ENCODE results near the gene SSPN. TPM values are rescaled to one million over a fixed set of nuclear protein-coding genes. Genes with fewer than 3 reads are reported as not detected.
"Not testable (repeated sequence)": the region's sequence is repeated elsewhere in the genome, so short reads cannot be mapped to it uniquely, and the experiment has no call there.

Gene SSPN
- total RNA-seq, 2 experiments from 2014 or later, result not detected

- POLR2A ChIA-PET, result no interaction called here
- intact Hi-C loops (cut with DNase I, micrococcal nuclease), result no loop called here
- H3K4me3 Mint-ChIP-seq, result no peak overlapping the region
- no peaks in the 10 kb centered on the region for H3K9me3 Mint-ChIP-seq (ENCODE audit: low read depth)
- no peaks in the 10 kb centered on the region for H3K4me1 Mint-ChIP-seq
- no peaks in the 10 kb centered on the region for H3K36me3 Mint-ChIP-seq (ENCODE audit: low read depth)
- CTCF ChIA-PET, result interaction anchor here (0.9 kb wide), 1 partner anchor 150 kb away, joined by 3 read pairs; no protein-coding TSS in a partner anchor
- no peak for ATAC-seq
- H3K27ac Mint-ChIP-seq, result no peak overlapping the region
- H3K27me3 Mint-ChIP-seq, result peaks cover 14% of the 10 kb centered on the region
- DNase-seq, result no peak
These were observed 38.3 kb downstream of the SSPN start for GRCh38 chr12:26233631-26234030.

DNA sequence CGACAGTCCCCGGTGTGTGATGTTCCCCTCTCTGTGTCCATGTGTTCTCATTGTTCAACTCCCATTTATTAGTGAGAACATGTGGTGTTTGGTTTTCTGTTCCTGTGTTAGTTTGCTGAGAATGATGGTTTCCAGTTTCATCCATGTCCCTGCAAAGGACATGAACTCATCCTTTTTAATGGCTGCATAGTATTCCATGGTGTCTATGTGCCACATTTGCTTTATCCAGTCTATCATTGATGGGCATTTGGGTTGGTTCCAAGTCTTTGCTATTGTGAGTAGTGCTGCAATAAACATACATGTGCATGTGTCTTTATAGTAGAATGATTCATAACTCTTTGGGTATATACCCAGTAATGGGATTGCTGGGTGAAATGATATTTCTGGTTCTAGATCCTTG lies 40.1 kb downstream of the SSPN start:
- H3K4me1 Mint-ChIP-seq, POLR2A ChIA-PET, CTCF ChIA-PET: not testable (repeated sequence)

GRCh38 chr12:26238341-26239121 lies 43.2 kb downstream of the SSPN start:
- H3K27ac Mint-ChIP-seq, result no peak overlapping the region
- DNase-seq, result no peak
- H3K9me3 Mint-ChIP-seq (ENCODE audit: low read depth), result no peaks in the 10 kb centered on the region
- ChIA-PET CTCF (no interaction called here), POLR2A (no interaction called here)
- no peak overlapping the region for H3K4me3 Mint-ChIP-seq
- ATAC-seq, result no peak
- no peaks in the 10 kb centered on the region for H3K36me3 Mint-ChIP-seq (ENCODE audit: low read depth)
- no peaks in the 10 kb centered on the region for H3K4me1 Mint-ChIP-seq
- H3K27me3 Mint-ChIP-seq, result peaks cover 14% of the 10 kb centered on the region
- intact Hi-C loops (cut with DNase I, micrococcal nuclease), result no loop called here

More for the DNA sequence above, 40.1 kb downstream of the SSPN start:
- DNase-seq; H3K36me3 Mint-ChIP-seq (ENCODE audit: low read depth); H3K4me3 Mint-ChIP-seq; intact Hi-C loops (cut with DNase I, micrococcal nuclease); H3K27ac Mint-ChIP-seq; ATAC-seq; H3K9me3 Mint-ChIP-seq (ENCODE audit: low read depth): not testable (repeated sequence)
- H3K27me3 Mint-ChIP-seq, result peaks cover 17% of the 10 kb centered on the region

DNA sequence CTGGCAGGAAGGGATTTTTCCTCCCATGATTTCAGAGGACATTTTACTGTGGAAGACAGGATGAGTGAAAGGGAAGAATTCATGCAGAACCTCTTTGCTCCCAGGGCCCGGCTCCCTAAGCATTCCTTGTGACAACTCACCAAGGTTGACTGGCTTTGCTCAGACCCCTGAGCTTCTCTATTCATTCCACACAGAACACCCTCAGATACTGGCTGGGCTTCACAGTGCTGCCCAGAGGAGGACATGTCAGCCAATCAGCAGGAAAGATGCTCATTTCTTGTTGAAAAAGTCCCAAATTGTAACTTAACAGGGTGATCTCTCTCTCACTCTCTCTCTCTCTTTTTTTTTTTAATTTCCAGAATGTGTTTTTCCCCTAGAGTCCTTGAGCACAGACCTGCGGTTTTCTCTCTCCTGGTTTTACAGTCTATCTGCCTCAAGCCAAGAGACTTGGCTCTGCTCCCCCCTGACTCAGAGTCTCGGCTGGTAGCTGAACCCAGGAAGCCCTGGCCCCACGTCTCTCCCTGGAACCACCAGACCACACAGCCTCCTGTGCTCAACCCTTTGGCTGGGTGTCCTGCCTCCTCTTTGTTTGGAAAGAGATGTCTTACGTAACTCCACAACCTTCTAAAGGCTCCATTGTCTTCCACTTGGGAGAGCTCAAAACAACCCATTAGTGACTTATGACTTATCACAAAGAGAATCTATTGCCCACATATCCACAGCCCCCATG lies 43.9 kb downstream of the SSPN start:
- CTCF ChIA-PET, result interaction anchor here (0.6 to 0.7 kb wide), 2 partner anchors 7 to 10 kb away, joined by 3 read pairs; no protein-coding TSS in a partner anchor
- intact Hi-C loops (cut with DNase I, micrococcal nuclease), result no loop called here
- POLR2A ChIA-PET, result interaction anchor here (0.6 kb wide), 1 partner anchor 103 kb away, joined by 3 read pairs; no protein-coding TSS in a partner anchor
- Mint-ChIP-seq H3K4me1 (no peaks in the 10 kb centered on the region), H3K27ac (no peak overlapping the region), H3K27me3 (peaks cover 14% of the 10 kb centered on the region), H3K9me3 (ENCODE audit: low read depth) (no peaks in the 10 kb centered on the region), H3K36me3 (ENCODE audit: low read depth) (no peaks in the 10 kb centered on the region), H3K4me3 (no peak overlapping the region)
- DNase-seq, result no peak
- no peak for ATAC-seq

DNA sequence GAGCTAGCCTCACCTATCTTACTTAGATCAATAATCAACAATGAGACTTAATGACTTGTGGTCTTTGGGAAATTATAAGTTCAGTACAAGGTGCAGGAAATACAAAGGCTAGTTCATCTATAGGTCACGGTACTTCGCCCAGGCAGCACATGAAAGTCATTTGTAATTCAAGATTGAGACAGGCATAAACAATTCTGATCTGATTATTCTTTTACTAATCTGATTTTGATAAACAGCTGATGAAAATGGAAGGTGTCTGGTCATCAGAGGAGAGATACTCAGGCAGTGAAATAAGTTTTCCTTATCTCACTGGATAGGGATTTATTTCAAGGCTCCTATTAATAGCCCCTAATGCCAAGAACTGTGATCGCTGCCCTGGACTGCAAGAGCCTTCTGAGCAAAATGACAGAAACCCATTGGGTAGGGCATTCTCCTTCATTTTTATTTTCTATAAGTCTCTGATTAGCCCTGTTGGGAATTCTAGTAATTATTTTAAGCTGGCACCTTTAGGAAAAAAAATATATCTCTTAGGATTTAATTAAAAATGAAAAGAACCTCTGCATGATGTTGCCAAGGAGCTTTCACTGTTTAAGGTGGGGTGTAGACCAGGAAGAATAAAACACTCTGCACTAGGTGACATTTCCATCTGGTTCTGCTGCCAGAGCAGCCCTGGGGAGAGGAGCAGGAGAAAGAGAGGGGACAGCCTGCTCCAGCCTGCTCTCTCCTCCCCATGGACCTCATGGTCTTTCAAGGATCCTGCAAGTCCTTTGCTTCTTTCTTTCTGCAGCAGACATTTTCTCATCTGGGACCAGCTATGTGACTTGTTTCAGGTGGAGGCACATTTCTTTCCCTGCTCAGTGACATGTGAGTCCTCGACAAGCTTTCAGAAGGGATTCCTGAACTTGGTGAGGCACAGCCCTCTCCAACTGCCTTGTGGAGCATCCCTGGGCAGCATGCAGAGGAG lies 44.8 kb downstream of the SSPN start:
- DNase-seq (no peak), ATAC-seq (no peak)
- Mint-ChIP-seq H3K9me3 (ENCODE audit: low read depth) (no peaks in the 10 kb centered on the region), H3K36me3 (ENCODE audit: low read depth) (no peaks in the 10 kb centered on the region), H3K27ac (no peak overlapping the region), H3K4me3 (no peak overlapping the region), H3K27me3 (peaks cover 14% of the 10 kb centered on the region), H3K4me1 (no peaks in the 10 kb centered on the region)
- intact Hi-C loops (cut with DNase I, micrococcal nuclease), result no loop called here
- ChIA-PET CTCF (interaction anchor here (0.6 to 0.7 kb wide), 2 partner anchors 8 to 9 kb away, joined by 3 read pairs; no protein-coding TSS in a partner anchor), POLR2A (interaction anchor here (0.6 kb wide), 1 partner anchor 102 kb away, joined by 3 read pairs; no protein-coding TSS in a partner anchor)

DNA sequence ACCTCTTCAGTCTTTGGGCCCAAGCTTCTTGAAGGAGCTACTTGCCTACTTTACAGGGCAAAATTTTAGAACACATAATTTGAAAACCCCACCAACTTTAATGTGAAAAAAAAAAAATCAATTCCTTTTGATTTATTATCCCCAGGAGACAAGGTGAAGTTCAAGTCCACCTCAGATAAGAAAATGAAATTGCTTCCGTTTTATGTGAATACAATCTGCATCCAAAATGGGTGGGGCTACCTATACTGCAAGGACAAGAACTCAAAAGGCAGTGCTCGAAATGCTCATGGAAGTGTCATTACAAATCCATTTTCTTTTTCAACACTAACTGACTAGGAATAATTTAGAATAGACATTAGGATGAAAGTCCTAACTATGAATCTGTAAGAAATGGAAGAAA lies 45.7 kb downstream of the SSPN start:
- Mint-ChIP-seq H3K27ac (no peak overlapping the region), H3K27me3 (peaks cover 12% of the 10 kb centered on the region), H3K4me3 (no peak overlapping the region), H3K4me1 (no peaks in the 10 kb centered on the region), H3K9me3 (ENCODE audit: low read depth) (no peaks in the 10 kb centered on the region), H3K36me3 (ENCODE audit: low read depth) (no peaks in the 10 kb centered on the region)
- ATAC-seq (no peak), DNase-seq (no peak)
- POLR2A ChIA-PET, result no interaction called here
- CTCF ChIA-PET, result no interaction called here
- intact Hi-C loops (cut with DNase I, micrococcal nuclease), result no loop called here

GRCh38 chr12:26242683-26243082 lies 47.3 kb downstream of the SSPN start:
- H3K9me3 Mint-ChIP-seq (ENCODE audit: low read depth), result no peaks in the 10 kb centered on the region
- no peak overlapping the region for H3K27ac Mint-ChIP-seq
- ChIA-PET POLR2A (no interaction called here), CTCF (no interaction called here)
- H3K4me1 Mint-ChIP-seq, result no peaks in the 10 kb centered on the region
- ATAC-seq, result no peak
- intact Hi-C loops (cut with DNase I, micrococcal nuclease), result no loop called here
- no peak for DNase-seq
- H3K27me3 Mint-ChIP-seq, result peaks cover 18% of the 10 kb centered on the region
- no peaks in the 10 kb centered on the region for H3K36me3 Mint-ChIP-seq (ENCODE audit: low read depth)
- H3K4me3 Mint-ChIP-seq, result no peak overlapping the region

DNA sequence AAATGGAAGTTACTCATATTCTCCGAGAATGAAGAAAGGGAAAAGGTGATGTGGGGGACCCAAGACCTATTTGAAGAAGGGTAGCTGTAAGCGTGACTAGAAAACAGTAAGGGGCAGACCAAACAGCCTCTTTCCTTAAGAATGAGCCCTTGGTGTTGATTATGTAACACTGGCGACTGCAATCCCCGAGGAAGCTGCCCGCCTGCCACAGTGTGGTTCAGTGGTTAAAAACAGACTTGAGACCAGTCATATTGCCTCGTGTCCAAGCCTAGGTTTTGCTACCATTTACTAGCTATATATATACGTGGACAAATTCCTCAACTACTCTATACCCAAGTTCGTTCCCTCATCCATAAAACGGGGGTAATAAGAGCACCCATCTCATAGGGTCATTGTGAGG lies 49.1 kb downstream of the SSPN start:
- no peaks in the 10 kb centered on the region for H3K36me3 Mint-ChIP-seq (ENCODE audit: low read depth)
- no peak overlapping the region for H3K27ac Mint-ChIP-seq
- ChIA-PET POLR2A (no interaction called here), CTCF (no interaction called here)
- peaks cover 2% of the 10 kb centered on the region for H3K9me3 Mint-ChIP-seq (ENCODE audit: low read depth)
- peaks cover 15% of the 10 kb centered on the region for H3K27me3 Mint-ChIP-seq
- ATAC-seq (no peak), DNase-seq (no peak)
- intact Hi-C loops (cut with DNase I, micrococcal nuclease), result no loop called here
- H3K4me1 Mint-ChIP-seq, result no peaks in the 10 kb centered on the region
- H3K4me3 Mint-ChIP-seq, result no peak overlapping the region

DNA sequence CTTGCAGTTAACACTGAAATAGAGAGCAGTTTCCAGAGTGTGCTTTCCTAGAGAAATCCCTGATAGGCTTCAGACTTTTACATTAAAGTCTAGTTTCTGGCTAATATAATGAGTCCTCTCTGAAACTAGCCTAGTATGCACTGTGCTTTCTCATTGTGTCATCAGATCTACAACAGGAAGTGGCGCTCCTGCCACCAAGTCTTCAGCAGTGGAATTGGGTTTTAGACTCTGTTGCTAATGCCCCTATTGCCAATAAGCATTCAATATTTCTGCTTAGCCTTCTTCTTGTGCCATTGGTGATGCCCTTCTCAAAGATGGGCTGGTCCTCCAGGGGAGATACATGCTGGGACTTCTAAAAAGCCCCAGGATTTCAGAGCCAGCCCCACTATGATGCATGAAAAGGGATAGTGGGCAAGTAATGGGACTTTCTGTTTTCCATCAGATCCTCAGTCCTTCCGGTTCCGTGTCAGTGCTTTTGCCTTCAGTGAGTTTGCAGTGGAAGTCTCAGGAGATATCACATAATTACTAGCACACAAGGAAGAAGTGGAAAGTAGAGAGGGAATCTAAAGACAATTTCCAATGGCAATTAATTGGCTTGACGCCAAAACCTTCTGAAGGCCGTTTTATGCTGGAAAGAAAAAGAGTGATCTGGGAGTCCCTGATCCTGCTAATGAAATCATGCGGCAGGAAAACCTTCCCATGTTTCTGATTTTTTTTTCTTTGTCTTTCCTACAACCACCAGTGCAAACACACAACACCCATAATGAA lies 50.0 kb downstream of the SSPN start:
- no peak overlapping the region for H3K4me3 Mint-ChIP-seq
- H3K27me3 Mint-ChIP-seq, result peaks cover 13% of the 10 kb centered on the region
- no peaks in the 10 kb centered on the region for H3K36me3 Mint-ChIP-seq (ENCODE audit: low read depth)
- H3K9me3 Mint-ChIP-seq (ENCODE audit: low read depth), result peaks cover 6% of the 10 kb centered on the region
- no peak for DNase-seq
- no peak for ATAC-seq
- intact Hi-C loops (cut with DNase I, micrococcal nuclease), result no loop called here
- no peaks in the 10 kb centered on the region for H3K4me1 Mint-ChIP-seq
- ChIA-PET POLR2A (no interaction called here), CTCF (no interaction called here)
- no peak overlapping the region for H3K27ac Mint-ChIP-seq

DNA sequence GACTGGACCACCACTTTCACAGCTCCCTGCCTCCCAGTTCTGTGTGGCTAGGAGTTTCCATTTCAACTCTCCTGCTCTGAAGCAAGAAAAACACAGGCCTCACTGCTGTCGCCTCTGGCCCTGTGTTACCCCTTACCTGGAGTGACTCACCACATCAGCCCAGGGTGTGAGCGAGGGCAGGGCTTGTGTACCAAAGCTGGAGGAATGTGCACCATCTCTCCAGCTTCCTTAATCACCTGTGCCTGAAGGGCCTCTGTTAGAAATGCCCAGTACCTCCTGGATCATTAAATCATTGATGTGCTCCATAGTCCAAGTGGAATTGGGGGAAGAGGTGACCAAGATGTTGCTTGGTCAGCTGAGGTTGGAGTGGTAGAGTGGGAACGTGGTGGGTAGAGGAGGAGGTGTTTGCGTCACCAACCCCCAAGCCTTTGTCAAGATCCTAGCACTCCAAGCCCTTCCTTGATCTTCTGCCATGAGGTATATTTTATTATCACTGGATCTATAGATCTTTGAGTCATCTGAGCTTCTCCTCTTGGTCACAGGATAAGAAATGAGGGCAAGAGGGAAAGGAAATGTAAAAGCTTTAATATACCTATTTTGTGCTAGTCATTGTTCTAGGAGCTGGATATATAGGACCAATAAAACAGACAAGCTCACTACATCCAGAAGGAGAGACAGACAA lies 51.3 kb downstream of the SSPN start:
- H3K27me3 Mint-ChIP-seq, result peaks cover 10% of the 10 kb centered on the region

More for the DNA sequence above, 51.3 kb downstream of the SSPN start:
- ATAC-seq, result no peak
- H3K4me1 Mint-ChIP-seq, result no peaks in the 10 kb centered on the region
- no peak overlapping the region for H3K4me3 Mint-ChIP-seq
- no peaks in the 10 kb centered on the region for H3K36me3 Mint-ChIP-seq (ENCODE audit: low read depth)
- intact Hi-C loops (cut with DNase I, micrococcal nuclease), result no loop called here
- ChIA-PET CTCF (interaction anchor here (0.7 kb wide), 1 partner anchor 34 kb away, joined by 3 read pairs; no protein-coding TSS in a partner anchor), POLR2A (interaction anchor here (0.6 kb wide), 1 partner anchor 21 kb away, joined by 11 read pairs; no protein-coding TSS in a partner anchor)
- H3K9me3 Mint-ChIP-seq (ENCODE audit: low read depth), result peaks cover 6% of the 10 kb centered on the region
- H3K27ac Mint-ChIP-seq, result no peak overlapping the region
- no peak for DNase-seq

All from activated CD4-positive, alpha-beta T cell treated with anti-CD3 and anti-CD28 coated beads for 36 hours (primary cell).